Measurements from ENCODE around the gene FBXL15. TPM values are rescaled to one million over a fixed set of nuclear protein-coding genes. Genes with fewer than 3 reads are reported as not detected.

The FBXL15 gene, protein sequence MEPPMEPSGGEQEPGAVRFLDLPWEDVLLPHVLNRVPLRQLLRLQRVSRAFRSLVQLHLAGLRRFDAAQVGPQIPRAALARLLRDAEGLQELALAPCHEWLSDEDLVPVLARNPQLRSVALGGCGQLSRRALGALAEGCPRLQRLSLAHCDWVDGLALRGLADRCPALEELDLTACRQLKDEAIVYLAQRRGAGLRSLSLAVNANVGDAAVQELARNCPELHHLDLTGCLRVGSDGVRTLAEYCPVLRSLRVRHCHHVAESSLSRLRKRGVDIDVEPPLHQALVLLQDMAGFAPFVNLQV
- total RNA-seq: 5.5 and 7.6 TPM in 2 replicates

DNA sequence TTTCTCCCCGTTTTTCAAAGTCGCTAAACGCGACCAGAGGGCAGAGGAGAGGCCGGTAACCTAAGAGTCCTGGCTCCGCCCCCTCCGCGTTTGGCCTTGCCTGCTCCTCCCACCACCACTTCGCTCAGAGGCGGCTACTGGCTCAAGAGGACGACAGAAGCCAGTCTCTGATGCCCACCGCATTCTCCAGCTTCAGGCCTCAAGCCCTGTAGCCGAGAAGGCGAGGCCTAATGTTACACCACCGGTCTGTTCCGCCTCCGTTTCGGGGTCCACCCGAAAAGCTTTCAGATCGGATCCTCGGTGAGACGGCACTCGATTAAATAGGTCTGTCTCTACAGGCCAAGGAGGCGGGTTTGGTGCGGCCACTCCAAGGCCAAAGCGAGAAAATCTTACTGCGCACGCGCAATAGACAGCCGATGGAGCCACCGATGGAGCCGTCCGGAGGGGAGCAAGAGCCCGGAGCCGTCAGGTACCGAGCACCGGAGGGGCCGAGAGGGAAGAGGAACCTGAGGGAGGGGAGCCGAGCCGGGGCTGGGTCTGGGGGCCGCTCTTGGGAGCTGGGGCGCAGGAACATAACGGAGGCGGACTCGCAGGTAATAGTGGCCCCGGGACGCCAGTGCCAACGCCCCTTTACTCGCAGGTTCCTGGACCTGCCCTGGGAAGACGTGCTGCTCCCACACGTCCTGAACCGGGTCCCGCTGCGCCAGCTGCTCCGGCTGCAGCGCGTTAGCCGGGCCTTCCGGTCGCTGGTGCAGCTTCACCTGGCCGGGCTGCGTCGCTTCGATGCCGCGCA, at the start of gene FBXL15:
FBXL15 (plus strand) TSS at position 123 of the 793 bp plus-strand sequence; CDS start at position 417, 294 bp downstream.

DNA sequence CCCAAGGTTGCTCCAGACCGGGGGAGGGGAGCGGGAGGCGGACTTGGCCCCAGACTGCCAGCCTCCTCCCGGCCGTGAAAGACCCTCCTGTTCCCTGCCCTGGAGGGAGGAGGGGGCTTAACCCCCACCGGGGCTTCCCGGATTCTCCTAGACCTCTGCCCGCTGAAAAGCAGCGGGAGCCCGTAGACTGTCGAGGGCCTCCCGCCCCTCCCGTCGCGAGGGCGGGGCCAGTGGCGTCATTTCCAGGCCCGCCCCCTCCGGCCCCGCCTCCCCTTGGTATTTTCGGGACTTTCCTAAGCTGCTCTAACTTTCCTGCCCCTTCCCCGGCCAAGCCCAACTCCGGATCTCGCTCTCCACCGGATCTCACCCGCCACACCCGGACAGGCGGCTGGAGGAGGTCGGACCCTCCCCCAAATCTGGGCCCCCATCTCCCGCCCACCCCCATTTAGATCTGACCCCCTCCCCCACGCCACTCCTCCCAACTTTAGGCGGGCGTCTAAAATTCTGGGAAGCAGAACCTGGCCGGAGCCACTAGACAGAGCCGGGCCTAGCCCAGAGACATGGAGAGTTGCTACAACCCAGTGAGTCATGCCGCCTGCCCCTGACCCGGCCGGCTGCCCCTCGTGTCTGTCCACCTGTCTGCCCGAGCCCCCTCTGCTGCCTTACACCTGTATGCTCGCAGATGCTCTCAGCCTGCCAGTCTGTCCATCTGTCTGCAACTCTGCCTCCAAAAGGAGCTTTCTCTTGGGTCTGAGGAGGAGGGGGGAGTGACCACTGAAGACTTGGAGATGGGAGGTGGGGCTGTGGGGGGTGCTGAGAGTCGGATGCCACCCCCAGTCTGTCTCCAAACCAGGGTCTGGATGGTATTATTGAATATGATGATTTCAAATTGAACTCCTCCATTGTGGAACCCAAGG, 25.0 kb upstream of the FBXL15 start, which contains the start of gene NFKB2:
NFKB2 (plus strand) TSS at position 306 of the 917 bp plus-strand sequence; CDS start at position 561, 255 bp downstream.

DNA sequence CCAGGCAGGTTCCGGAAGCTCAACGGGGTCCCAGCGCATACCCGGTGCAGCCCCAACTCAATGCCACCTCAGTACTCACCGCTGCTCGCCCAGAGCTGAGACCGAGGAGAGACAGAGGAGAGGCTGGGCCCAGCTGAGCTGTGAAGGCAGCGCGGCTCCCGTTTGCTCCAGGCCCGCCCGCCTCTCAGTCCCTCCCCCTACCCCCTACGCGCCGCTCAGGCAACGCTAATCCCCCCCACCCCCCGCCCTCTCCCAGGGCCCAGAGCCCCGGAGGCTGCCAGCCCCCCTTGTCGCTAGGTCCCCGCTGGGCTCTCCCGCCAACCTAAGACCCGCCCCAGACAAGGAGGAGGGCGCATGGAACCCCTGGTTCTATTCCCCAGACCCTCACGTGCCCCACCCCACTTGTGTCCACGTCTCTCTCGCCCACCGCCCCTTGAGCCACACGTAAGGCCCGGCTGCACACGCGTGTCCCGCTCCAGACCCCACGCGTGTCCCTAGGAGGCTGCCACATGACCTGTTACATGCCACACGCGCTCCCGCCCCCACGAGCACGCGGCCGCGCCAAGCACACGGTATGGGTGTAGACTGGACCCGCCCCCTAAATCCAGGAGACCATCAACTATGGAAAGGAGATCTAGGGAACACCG, 1.9 kb upstream of the FBXL15 start, which contains the start of gene PSD:
PSD (minus strand) TSS at position 164 of the 647 bp plus-strand sequence. CDS start 1,747 bp downstream, outside the sequence.

DNA sequence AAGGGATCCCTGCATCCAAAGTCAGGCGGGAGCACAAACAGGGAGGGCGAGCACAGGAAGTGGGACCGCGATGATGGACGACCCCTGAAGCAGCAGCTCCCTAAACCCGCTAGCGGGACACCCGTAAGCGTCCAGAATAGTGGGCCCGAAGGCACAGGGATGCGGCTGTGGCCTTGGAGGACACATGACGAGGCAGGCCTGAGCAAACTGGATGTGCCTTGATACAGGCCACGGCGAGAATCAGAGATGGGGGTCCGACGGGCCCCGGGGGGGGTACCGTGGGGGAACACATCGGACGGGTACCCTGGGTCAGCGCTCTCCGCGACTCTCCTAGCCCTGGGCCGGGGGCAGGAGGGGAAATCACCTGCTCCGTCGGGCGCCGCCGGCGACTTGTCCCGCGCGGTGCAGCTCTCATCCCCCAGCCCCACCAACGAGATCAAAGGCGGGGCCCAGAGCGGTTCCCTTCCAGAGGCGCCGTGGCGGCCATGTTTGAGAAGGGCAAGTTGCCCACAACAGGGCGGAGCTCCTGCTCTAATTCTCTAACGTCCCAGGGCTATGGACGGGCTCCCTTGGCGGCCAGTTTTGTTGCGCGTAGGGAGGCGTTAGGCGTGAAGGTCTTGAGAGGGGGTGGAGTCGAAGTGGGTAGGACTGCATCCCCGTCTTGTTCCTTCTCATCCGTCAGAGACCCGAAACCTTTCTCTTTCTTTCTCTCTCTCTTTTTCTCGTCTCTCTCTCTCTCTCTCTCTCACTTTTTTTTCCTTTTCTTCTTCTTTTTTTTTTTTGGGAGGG, 11.7 kb downstream of the FBXL15 start, which contains the start of gene CUEDC2:
CUEDC2 (minus strand) TSS at position 413 of the 789 bp plus-strand sequence. CDS start 7,386 bp downstream, outside the sequence.

DNA sequence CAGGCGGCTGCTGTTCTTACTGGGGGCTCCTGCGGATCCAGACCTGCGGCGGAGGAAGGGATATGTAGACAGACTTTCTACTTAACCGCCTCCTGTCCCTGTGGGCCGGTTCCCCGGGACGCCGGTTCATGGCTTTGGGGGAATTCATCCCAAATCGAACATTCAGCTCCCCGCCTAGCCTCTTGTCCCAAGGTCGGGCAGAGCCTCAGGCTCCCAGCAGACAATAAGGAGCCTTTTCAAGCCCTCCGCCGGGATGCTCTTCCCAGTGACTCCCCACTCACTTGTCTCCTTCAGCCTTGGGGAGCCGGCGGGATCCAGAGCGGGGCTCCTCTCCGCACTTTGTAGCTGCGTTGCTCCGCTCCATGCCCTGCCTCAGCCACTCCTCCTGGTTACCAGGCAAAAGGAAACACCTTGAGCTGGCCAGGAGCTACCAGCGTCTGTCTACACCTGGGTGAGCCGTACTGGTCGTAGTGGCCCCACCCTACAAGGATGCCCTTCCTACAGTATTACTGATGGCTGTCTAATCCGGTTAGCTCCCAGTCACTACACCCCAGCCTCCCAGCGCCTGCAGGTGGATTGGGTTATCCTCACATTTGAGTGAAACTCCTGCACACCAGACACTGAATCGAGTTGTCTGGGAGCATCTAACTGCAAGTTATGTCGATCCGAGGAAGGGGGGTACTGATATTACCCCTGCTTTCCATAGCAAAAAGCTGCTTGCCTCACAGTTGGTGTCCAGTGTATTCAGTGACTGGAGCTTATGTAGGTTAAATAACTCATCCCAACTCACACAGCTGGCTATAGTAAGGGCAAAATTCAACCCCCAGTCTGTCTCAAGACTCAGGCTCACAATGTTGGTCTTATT, 30.7 kb downstream of the FBXL15 start, which contains the start of gene C10orf95:
C10orf95 (minus strand) TSS at position 439 of the 865 bp plus-strand sequence. CDS start 450 bp downstream, outside the sequence.

Other genes starting within 250 kb of the FBXL15 start
- gene ELOVL3, start 194.5 kb upstream of the FBXL15 start, total RNA-seq: not detected in 2 replicates
- not detected in 2 replicates for gene PITX3, start 179.3 kb upstream of the FBXL15 start, total RNA-seq
- 12.6 and 31.8 TPM in 2 replicates for gene GBF1, start 175.3 kb upstream of the FBXL15 start, total RNA-seq
- gene NFKB2, start 25.1 kb upstream of the FBXL15 start, total RNA-seq: 18.5 and 65.1 TPM in 2 replicates
- under 0.01 and 0.44 TPM in 2 replicates for gene PSD, start 2.1 kb upstream of the FBXL15 start, total RNA-seq
- 33.3 and 41.8 TPM in 2 replicates for gene CUEDC2, start 11.7 kb downstream of the FBXL15 start, total RNA-seq
- not detected in 2 replicates for gene C10orf95, start 30.7 kb downstream of the FBXL15 start, total RNA-seq
- gene ACTR1A, start 81.9 kb downstream of the FBXL15 start, total RNA-seq: 154 and 207 TPM in 2 replicates
- 2.3 and 6.9 TPM in 2 replicates for gene SUFU, start 83.1 kb downstream of the FBXL15 start, total RNA-seq
- gene TRIM8, start 223.6 kb downstream of the FBXL15 start, total RNA-seq: 48.4 and 72.8 TPM in 2 replicates

Measured in bladder microvascular endothelial cell (primary cell).